SK-N-SH (cell line): ENCODE measurements around the gene PTPN23.

Source experiments
- CTCF ChIP-seq: fragments of 200-600 bp; sonication (generic); IDR thresholded peaks from 2 replicates; pipeline ENCODE4 v1.6.1; 2017; ENCODE audit warnings: antibody characterized with exemption, mild to moderate bottlenecking, moderate library complexity
- EZH2phosphoT487 ChIP-seq: fragments of 200-600 bp; sonication (generic); IDR thresholded peaks from 2 replicates; pipeline ENCODE4 v1.6.1; 2017; ENCODE audit warnings: low read depth, mixed run types, mild to moderate bottlenecking, antibody characterized with exemption, moderate library complexity, borderline replicate concordance
- FOSL2 ChIP-seq: IDR thresholded peaks from 2 replicates; pipeline ENCODE4 v1.4.0; 2012; ENCODE audit warnings: low read depth, mild to moderate bottlenecking, moderate library complexity, borderline replicate concordance
- TAF1 ChIP-seq: IDR thresholded peaks from 2 replicates; pipeline ENCODE4 v1.6.1; 2012; ENCODE audit warnings: low read depth, mild to moderate bottlenecking, low read length, moderate library complexity, borderline replicate concordance
- USF2 ChIP-seq: fragments of 150-350 bp; IDR thresholded peaks from 2 replicates; pipeline ENCODE4 v1.6.1; 2017; ENCODE audit warnings: antibody characterized with exemption, low read length, low read depth, borderline replicate concordance
- YY1 ChIP-seq: IDR thresholded peaks from 2 replicates; pipeline ENCODE4 v1.4.0; 2012; ENCODE audit warnings: low read depth, mild to moderate bottlenecking

- no peak for TF ChIP-seq CTCF
- no peak for TF ChIP-seq YY1
- TF ChIP-seq FOSL2: no peak
- TF ChIP-seq USF2: no peak
- TF ChIP-seq EZH2phosphoT487: no peak
- TF ChIP-seq TAF1: no peak
Observed at GRCh38 chr3:47394881-47395280, 14.1 kb downstream of the PTPN23 start.
